CD14-positive monocyte (primary cell): ENCODE measurements around the gene SLC22A23. TPM values are rescaled to one million over a fixed set of nuclear protein-coding genes. Genes with fewer than 3 reads are reported as not detected.

Experiments
- DNase-seq, 3 donors: peaks; one replicate each; pipeline ENCODE4 v3.0.0-alpha.2; 2011 to 2022
- H2AFZ ChIP-seq: 2 replicates; pipeline ENCODE4 v1.6.0; 2012; ENCODE audit warnings: mild to moderate bottlenecking, low read depth, low read length, inconsistent platforms; ENCODE audit not compliant: insufficient read depth, poor library complexity, severe bottlenecking
- H3K27ac ChIP-seq, 2 donors: 1 replicate in 1 of 2; 2 replicates in 1 of 2; pipeline ENCODE4 v1.5.1; 2012 to 2013; ENCODE audit warnings: low read length in 2 of 2, control low read depth in 1 of 2, inconsistent platforms in 1 of 2, low read depth in 1 of 2, mild to moderate bottlenecking in 1 of 2
- H3K27me3 ChIP-seq, 2 donors: one replicate each; pipeline versions ENCODE4 v1.6.0 to v1.6.1; 2011 to 2013; ENCODE audit warnings: low read length in 2 of 2; ENCODE audit not compliant: control insufficient read depth in 2 of 2, insufficient read depth in 2 of 2
- H3K36me3 ChIP-seq, 2 donors: replicated peaks in 1 of 2; 1 replicate in 1 of 2; 2 replicates in 1 of 2; pipeline versions ENCODE4 v1.5.1 to v1.6.1; 2012 to 2013; ENCODE audit warnings: low read length in 2 of 2, control low read depth in 1 of 2, inconsistent platforms in 1 of 2, mild to moderate bottlenecking in 1 of 2; ENCODE audit not compliant: insufficient read depth in 2 of 2, control insufficient read depth in 1 of 2
- H3K4me1 ChIP-seq, 2 donors: 1 replicate in 1 of 2; 2 replicates in 1 of 2; pipeline versions ENCODE4 v1.5.1 to v1.6.1; 2012 to 2013; ENCODE audit warnings: low read length in 2 of 2, control low read depth in 1 of 2, inconsistent platforms in 1 of 2, mild to moderate bottlenecking in 1 of 2, moderate library complexity in 1 of 2; ENCODE audit not compliant: insufficient read depth in 2 of 2, control insufficient read depth in 1 of 2
- H3K4me2 ChIP-seq: replicated peaks from 2 replicates; pipeline ENCODE3; 2012; ENCODE audit warnings: low read length, moderate library complexity, mild to moderate bottlenecking; ENCODE audit not compliant: poor library complexity, severe bottlenecking; ENCODE audit errors: extremely low read depth
- H3K4me3 ChIP-seq, 3 experiments: fragments of 200-600 bp in 1 of 3; sonication (generic) in 1 of 3; replicated peaks in 1 of 3; 1 replicate in 2 of 3; 2 replicates in 1 of 3; pipeline ENCODE4 v1.5.1; 2011 to 2013; ENCODE audit warnings: low read length in 3 of 3, mild to moderate bottlenecking in 3 of 3, control low read depth in 2 of 3, low read depth in 2 of 3, inconsistent platforms in 1 of 3, moderate library complexity in 1 of 3
- H3K79me2 ChIP-seq: 2 replicates; pipeline ENCODE4 v1.6.0; 2012; ENCODE audit warnings: mild to moderate bottlenecking, control low read depth, inconsistent platforms, low read length, moderate library complexity; ENCODE audit not compliant: insufficient read depth
- H3K9ac ChIP-seq: 2 replicates; pipeline ENCODE4 v1.6.0; 2017; ENCODE audit warnings: low read length, mild to moderate bottlenecking; ENCODE audit not compliant: insufficient read depth, poor library complexity, severe bottlenecking
- H3K9me3 ChIP-seq, 2 donors: replicated peaks in 1 of 2; 1 replicate in 1 of 2; 2 replicates in 1 of 2; pipeline versions ENCODE4 v1.5.1 to v1.6.1; 2012 to 2013; ENCODE audit warnings: low read length in 2 of 2, control low read depth in 1 of 2; ENCODE audit not compliant: control insufficient read depth in 1 of 2, insufficient read depth in 1 of 2
- H4K20me1 ChIP-seq: 2 replicates; pipeline ENCODE4 v1.6.0; 2012; ENCODE audit warnings: mild to moderate bottlenecking, low read length, control low read depth, moderate library complexity; ENCODE audit not compliant: insufficient read depth
- H3K27ac Mint-ChIP-seq, 7 donors: one replicate each; pipeline ENCODE4 v1.8.0; 2020; ENCODE audit warnings: mild to moderate bottlenecking in 7 of 7, mixed read lengths in 7 of 7, moderate library complexity in 6 of 7, inconsistent platforms in 2 of 7
- H3K27me3 Mint-ChIP-seq, 3 donors: one replicate each; pipeline ENCODE4 v1.8.0; 2021 to 2022; ENCODE audit warnings: low read depth in 3 of 3, mild to moderate bottlenecking in 3 of 3, mixed read lengths in 3 of 3, moderate library complexity in 3 of 3, inconsistent platforms in 1 of 3
- H3K36me3 Mint-ChIP-seq, 2 donors: one replicate each; pipeline ENCODE4 v1.8.0; 2020; ENCODE audit warnings: mixed read lengths in 2 of 2, inconsistent platforms in 1 of 2, mild to moderate bottlenecking in 1 of 2
- H3K4me1 Mint-ChIP-seq: one replicate; pipeline ENCODE4 v1.8.0; 2020; ENCODE audit warnings: mild to moderate bottlenecking, mixed read lengths
- H3K4me3 Mint-ChIP-seq, 2 donors: one replicate each; pipeline ENCODE4 v1.8.0; 2020; ENCODE audit warnings: mild to moderate bottlenecking in 2 of 2, mixed read lengths in 2 of 2, moderate library complexity in 1 of 2
- H3K9me3 Mint-ChIP-seq, 7 donors: one replicate each; pipeline ENCODE4 v1.8.0; 2020 to 2022; ENCODE audit warnings: mixed read lengths in 7 of 7, mild to moderate bottlenecking in 6 of 7, moderate library complexity in 6 of 7, inconsistent platforms in 2 of 7
- CTCF ChIP-seq: fragments of 200-600 bp; IDR thresholded peaks from one replicate; pipeline ENCODE4 v1.8.0; 2022; ENCODE audit warnings: antibody characterized with exemption, mild to moderate bottlenecking
- WGBS: methylation state at CpG from one replicate; pipeline ENCODE4 v1.1.5; 2013; ENCODE audit warnings: missing lambda C conversion rate; ENCODE audit not compliant: insufficient coverage; 5-methylcytosine and 5-hydroxymethylcytosine counted together
- intact Hi-C, 2 donors: fragments of 100-400 bp; cut with micrococcal nuclease; formaldehyde crosslinking; loops; one replicate each; pipeline versions ENCODE4 v1.15.0 to v1.15.1; 2023
- polyA plus RNA-seq, 3 donors: library from polyadenylated mRNA; depleted of rRNA in 1 of 3; unstranded in 2 of 3; stranded (reverse) in 1 of 3; fragments of 300-500 nt in 2 of 3; fragments of >200 nt in 1 of 3; fragmentation: Illumina TruSeq in 2 of 3; gene quantifications; 1 replicate in 2 of 3; 2 replicates in 1 of 3; pipeline ENCODE4 v1.2.3, GENCODE V29; 2012 to 2021

The SLC22A23 gene
- polyA plus RNA-seq, 3 donors: 0.08 TPM; not detected in 2

GRCh38 chr6:3438190-3439167 is 18.4 kb downstream of the SLC22A23 start:
- Histone ChIP-seq H3K79me2 (no peaks in the 10 kb centered on the region), H3K27me3 (no peaks in the 10 kb centered on the region), H3K9ac (no peak overlapping the region), H3K36me3 (no peaks in the 10 kb centered on the region), H3K4me2 (no peak overlapping the region), H3K27ac (no peak overlapping the region), H3K4me1 (no peaks in the 10 kb centered on the region), H3K4me3 (no peak overlapping the region), H3K9me3 (no peaks in the 10 kb centered on the region), H2AFZ (no peak overlapping the region), H4K20me1 (no peaks in the 10 kb centered on the region)
- Mint-ChIP-seq H3K4me1 (no peaks in the 10 kb centered on the region), H3K27ac (no peak overlapping the region), H3K36me3 (no peaks in the 10 kb centered on the region), H3K9me3 (no peaks in the 10 kb centered on the region), H3K27me3 (peaks cover 3 to 10% (median 6%) of the 10 kb centered on the region in 3 donors), H3K4me3 (no peak overlapping the region)
- intact Hi-C loops: no loop called here
- DNase-seq: no peak
- TF ChIP-seq CTCF: no peak
- 90% methylated on average over 18 of the region's 26 CpGs for WGBS

GRCh38 chr6:3433005-3433404 is 23.8 kb downstream of the SLC22A23 start:
- peaks cover 0 to 3% of the 10 kb centered on the region in 2 donors for H3K27me3 ChIP-seq
- Mint-ChIP-seq H3K4me1 (no peaks in the 10 kb centered on the region), H3K4me3 (no peak overlapping the region), H3K36me3 (no peaks in the 10 kb centered on the region), H3K9me3 (no peaks in the 10 kb centered on the region), H3K27me3 (peaks cover 9 to 14% (median 10%) of the 10 kb centered on the region in 3 donors), H3K27ac (no peak overlapping the region)
- no peak for DNase-seq
- no peak overlapping the region for H3K4me2 ChIP-seq
- no peak for TF ChIP-seq CTCF
- H2AFZ ChIP-seq: no peak overlapping the region
- no peak overlapping the region for H3K4me3 ChIP-seq
- intact Hi-C loops: no loop called here
- WGBS: 54% methylated on average over 4 of the region's 4 CpGs
- no peak overlapping the region for H3K9ac ChIP-seq
- no peaks in the 10 kb centered on the region for H3K4me1 ChIP-seq
- no peaks in the 10 kb centered on the region for H3K79me2 ChIP-seq
- no peaks in the 10 kb centered on the region for H3K36me3 ChIP-seq
- no peaks in the 10 kb centered on the region for H4K20me1 ChIP-seq
- no peaks in the 10 kb centered on the region for H3K9me3 ChIP-seq
- H3K27ac ChIP-seq: no peak overlapping the region
